Measurements from ENCODE around the gene MRM1.

The MRM1 gene

DNA sequence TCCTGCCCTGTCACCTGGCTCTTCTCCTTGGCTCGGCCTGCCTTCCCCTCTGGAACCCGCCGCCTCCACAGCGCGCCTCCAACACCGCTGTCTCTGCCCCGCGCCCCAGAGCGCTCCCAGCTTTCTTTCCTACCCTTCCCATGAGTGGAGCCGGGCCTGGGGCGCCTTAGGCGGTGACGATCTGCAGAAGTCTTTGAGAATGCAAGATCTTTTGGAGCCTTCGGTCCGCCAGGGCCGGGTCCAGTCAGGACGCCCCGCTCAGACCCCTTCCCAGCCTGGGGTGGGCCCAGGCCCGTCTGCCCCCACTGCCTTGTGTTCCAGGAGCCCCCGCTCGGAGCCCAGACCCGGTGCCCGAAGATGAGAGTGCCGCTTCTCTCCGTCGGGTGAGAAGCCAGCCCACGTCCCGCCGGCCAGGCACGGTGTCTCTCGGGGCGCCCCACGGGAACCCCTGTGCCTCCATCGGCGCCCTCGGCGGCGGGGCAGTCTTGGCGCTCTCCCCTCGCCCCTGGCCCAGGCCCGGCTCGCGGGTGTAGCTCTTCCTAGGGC, 40.0 kb downstream of the MRM1 start:
- TF ChIP-seq, protein P1, sequence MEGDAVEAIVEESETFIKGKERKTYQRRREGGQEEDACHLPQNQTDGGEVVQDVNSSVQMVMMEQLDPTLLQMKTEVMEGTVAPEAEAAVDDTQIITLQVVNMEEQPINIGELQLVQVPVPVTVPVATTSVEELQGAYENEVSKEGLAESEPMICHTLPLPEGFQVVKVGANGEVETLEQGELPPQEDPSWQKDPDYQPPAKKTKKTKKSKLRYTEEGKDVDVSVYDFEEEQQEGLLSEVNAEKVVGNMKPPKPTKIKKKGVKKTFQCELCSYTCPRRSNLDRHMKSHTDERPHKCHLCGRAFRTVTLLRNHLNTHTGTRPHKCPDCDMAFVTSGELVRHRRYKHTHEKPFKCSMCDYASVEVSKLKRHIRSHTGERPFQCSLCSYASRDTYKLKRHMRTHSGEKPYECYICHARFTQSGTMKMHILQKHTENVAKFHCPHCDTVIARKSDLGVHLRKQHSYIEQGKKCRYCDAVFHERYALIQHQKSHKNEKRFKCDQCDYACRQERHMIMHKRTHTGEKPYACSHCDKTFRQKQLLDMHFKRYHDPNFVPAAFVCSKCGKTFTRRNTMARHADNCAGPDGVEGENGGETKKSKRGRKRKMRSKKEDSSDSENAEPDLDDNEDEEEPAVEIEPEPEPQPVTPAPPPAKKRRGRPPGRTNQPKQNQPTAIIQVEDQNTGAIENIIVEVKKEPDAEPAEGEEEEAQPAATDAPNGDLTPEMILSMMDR (IDR thresholded peaks at IDR 0.05; ENCODE audit: borderline replicate concordance, insufficient read depth, low read depth, low read length) = no peak
- H3K4me3 ChIP-seq (ENCODE audit: low read depth, low read length) = no peak overlapping the region

DNA sequence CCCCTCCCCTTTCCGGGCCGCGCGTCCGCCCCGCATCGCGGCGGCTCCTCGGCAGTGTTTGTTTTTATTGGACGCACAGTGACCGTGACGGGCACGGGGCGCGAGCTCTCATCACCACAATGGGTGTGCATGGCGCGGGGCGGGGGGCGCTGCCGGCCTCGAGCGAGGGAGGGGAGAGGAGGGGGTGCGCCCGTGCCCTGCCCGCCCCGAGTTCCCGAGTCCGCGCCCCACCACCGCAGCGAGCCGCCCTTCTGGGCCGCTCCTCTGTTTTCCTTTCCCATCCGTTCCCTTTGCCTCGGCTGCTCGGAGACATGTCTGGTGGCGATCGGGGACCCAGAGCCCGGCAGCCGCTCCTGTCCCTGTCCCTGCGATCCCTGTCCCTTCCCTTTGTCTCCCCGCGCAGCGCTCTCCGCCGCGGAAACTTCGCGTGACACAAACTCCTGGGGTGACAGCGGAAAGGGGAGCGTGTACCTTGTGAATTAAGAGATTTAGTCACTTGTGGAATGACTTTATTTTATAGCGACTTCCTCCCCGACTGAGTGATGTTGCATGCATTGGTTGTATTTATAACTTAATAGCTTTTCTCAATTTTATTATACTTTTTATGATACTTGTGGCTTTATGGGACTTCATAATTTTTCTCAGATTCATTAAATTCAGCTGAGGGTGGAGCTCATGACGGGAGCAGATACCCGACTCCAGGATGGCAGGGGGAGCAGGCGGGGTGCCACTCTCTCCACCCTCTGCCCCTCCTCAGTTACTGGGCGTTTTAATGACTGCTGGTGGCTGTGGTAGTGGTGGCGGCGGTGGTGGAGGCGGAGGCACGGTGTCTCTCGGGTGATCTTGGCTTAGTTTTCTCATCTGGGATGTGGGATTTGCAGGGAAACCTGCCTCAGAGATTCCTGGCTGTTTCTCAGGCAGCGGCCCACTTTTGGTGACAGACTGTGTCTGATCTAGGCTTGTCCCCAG, 40.8 kb downstream of the MRM1 start:
- TF ChIP-seq, protein P1 (IDR thresholded peaks at IDR 0.05; ENCODE audit: borderline replicate concordance, insufficient read depth, low read depth, low read length) = no peak
- H3K4me3 ChIP-seq (ENCODE audit: low read depth, low read length) = no peak overlapping the region

DNA sequence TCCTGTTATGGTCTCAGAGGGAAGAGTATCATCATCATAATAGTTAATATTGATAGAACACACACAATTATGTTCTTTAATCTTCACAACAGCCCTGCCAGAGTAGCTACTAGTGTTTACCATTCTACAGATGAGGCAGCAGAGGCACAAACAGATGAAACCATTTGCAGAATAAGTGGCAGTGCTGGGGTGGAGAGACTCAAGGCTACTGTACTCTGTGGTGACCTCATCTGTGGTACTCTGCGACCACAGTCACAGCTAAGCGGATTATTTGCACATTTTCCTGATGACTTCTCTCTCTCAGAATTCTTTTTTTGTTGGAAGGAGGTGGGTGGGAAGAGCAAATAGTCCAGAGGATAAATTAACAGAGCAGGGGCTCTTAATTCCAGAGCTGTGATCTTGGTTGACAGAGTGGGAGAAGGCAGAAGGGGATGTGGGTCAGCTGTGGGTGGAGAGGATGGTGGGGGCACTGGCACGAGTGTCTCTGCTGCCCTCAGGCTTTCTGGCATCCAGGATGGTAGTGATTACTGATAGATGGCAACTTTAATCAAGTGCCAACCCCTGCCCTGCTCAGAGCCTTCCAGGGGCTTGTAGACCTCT, 41.8 kb downstream of the MRM1 start:
- TF ChIP-seq, protein P1 (IDR thresholded peaks at IDR 0.05; ENCODE audit: borderline replicate concordance, insufficient read depth, low read depth, low read length) = no peak
- H3K4me3 ChIP-seq (ENCODE audit: low read depth, low read length) = no peak overlapping the region

DNA sequence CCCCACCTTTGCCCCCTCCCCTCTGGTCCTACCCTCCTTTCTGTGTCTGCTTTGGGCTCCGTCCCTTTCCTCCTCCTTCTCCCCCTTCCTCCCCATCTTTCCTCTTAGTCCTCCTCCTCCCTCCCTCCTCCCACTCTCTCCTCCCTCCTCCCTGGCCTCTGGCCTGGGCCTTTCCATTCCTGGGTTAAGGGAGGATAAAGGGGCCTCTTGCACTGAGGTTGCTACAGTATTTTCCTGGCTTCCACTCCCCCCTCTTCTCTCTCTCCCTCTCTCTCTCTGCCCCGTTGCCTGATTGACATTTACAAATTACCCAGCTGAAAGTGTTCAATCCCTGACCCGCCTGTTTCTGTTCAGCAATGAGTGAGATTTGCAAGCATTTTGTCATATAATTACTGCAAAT, 44.0 kb downstream of the MRM1 start:
- no peak overlapping the region for H3K4me3 ChIP-seq (ENCODE audit: low read depth, low read length)
- TF ChIP-seq, protein P1 (IDR thresholded peaks at IDR 0.05; ENCODE audit: borderline replicate concordance, insufficient read depth, low read depth, low read length) = no peak

DNA sequence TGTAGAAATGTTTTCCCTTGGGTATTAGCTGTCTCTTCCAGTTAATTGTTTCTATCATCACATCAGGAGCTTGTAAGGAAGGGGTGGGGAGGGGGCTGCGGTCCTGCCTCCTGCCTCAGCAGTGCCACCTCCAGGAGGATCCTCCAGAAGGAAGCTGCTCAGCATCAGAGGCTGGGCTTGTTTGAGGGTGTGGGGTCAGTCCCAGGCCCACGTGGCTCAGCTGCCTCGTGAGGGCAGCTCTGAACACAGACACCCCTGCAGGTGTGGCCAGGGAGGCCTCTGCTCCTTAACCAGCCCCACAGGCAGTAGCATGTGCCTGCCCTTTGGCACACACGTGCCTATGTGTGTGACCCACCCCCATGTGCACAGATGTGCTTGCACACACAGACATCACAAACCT, 46.3 kb downstream of the MRM1 start:
- TF ChIP-seq, protein P1 (IDR thresholded peaks at IDR 0.05; ENCODE audit: borderline replicate concordance, insufficient read depth, low read depth, low read length) = no peak
- no peak overlapping the region for H3K4me3 ChIP-seq (ENCODE audit: low read depth, low read length)

DNA sequence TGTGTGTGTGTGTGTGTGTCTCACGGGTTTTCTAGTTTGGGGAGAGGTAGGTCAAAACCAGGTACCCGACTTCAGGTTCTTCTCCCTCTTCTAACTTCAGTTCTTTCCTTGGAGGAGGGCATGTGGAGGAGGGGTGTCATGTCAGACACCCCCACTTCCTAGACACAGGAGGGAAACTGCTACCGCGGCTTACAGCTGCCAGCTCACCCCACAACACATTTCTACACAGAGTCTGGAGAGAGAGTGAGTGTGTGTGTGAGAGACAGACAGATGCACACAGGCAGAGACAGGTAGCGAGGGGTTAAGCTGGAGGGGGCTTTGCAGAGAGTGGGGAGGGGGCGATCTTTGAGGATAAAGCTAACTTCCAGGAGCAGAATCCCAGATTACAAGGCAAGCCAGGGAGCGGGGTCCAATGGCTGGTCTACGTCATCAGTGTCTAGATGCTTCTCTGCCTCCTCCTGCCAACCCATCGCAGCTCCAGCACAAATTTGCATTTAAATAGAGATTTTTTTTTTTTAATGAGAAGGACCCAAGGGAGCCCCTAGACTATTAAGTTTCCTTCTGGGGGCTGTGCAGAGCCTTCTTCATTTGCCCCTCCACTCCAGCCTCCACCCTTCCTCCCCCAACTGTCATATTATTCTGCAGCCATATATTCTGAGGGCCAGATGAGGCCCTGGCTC, 48.9 kb downstream of the MRM1 start:
- no peak overlapping the region for H3K4me3 ChIP-seq (ENCODE audit: low read depth, low read length)
- TF ChIP-seq, protein P1 (IDR thresholded peaks at IDR 0.05; ENCODE audit: borderline replicate concordance, insufficient read depth, low read depth, low read length) = no peak
